HAP-1 (cell line): ENCODE measurements around the gene RIN3.

Experiments
- DNase-seq, 2 experiments: peaks; one replicate each; pipeline ENCODE4 v3.0.0-alpha.2; 2016 to 2020; ENCODE audit warnings: low spot score in 2 of 2
- H3K27me3 ChIP-seq: fragments of 250-450 bp; sonication (Bioruptor Pico); 2 replicates; pipeline ENCODE4 v1.5.1; 2020; ENCODE audit warnings: low read depth, mild to moderate bottlenecking, moderate library complexity
- H3K36me3 ChIP-seq: fragments of 250-450 bp; sonication (Bioruptor Pico); replicated peaks from 2 replicates; pipeline ENCODE4 v1.5.1; 2020; ENCODE audit warnings: mild to moderate bottlenecking
- H3K4me1 ChIP-seq: fragments of 250-450 bp; sonication (Bioruptor Pico); 2 replicates; pipeline ENCODE4 v1.5.1; 2020; ENCODE audit warnings: mild to moderate bottlenecking
- H3K4me3 ChIP-seq: fragments of 250-450 bp; sonication (Bioruptor Pico); 2 replicates; pipeline ENCODE4 v1.5.1; 2020; ENCODE audit warnings: mild to moderate bottlenecking, moderate library complexity
- H3K9me3 ChIP-seq: fragments of 250-450 bp; sonication (Bioruptor Pico); 2 replicates; pipeline ENCODE4 v1.5.1; 2020; ENCODE audit warnings: mild to moderate bottlenecking, moderate library complexity
- in situ Hi-C: fragments of 300-500 bp; cut with MboI; formaldehyde crosslinking; loops from 3 replicates; pipeline ENCODE4 v1.14.3; 2020; ENCODE audit warnings: low sequenced_read_pairs, inconsistent platforms, mixed read lengths

Gene RIN3

DNA sequence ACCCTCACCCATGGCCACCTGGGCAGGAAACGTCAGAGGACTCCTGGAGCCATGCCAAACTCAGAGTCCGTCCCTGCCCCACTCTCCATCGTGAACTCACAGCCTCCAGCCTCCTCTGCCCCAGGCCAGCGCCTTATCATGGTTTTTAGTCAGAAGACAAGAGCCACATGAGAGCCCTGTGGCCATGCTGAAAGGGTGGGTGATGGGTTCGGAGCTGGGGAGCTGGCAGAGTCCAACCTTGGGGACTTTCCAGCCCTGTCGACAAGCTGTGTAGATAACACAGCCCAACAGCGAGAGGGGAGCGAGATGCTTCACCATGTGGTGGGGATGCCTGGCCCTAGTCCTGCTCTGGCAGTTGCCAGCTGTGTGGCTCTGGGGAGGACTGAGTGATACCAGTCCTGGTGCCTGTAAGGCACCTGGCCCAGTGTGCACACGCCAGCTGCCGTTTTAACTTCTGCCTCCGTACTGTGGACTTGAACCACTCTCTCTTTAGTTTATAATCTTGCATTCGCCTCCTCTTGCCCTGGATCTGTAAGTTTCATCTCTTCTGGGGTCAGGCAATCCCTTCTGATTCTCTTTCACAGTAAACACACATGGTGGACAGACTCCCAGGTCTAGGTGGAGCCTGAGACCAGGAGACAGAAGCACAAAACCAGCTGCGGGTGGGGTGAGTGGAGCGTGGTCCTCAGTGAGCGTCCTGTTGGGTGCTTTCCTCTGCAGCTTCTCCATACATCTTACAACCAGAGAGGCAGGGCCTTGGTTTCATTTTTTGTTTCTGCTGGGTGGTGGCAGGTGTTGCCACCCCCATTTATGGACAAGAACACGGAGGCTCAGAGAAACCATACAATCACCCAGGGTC, 55.3 kb downstream of the RIN3 start:
- no peaks in the 10 kb centered on the region for H3K27me3 ChIP-seq
- DNase-seq: no peak
- no peaks in the 10 kb centered on the region for H3K36me3 ChIP-seq
- no peaks in the 10 kb centered on the region for H3K9me3 ChIP-seq
- H3K4me1 ChIP-seq: no peaks in the 10 kb centered on the region
- in situ Hi-C loops: no loop called here
- H3K4me3 ChIP-seq: no peak overlapping the region

DNA sequence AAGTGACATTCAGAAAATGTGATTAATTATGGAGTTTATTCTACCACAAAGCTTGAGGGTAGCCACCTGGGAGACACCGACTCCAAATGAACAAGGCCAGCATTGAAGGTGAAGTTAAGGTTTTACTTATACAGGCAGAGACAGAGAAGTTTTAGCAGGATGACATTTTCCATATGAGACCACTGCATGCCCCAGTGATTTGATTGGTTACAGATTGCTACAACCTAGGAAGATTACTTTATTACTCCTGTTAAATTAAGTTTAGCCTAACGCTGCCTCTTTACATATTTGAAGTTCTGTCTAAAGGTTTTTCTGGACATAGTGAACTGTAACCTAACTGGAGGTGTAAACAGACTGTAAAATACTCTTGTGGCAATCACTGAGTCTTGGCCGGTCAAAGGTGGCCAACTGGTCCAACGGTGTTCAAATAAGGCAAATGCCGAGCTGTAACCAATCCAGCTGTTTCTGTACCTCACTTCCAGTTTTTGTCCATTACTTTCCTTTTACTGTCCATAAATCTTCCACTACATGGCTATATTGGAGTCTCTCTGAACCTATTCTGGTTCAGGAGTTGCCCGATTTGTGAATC, 57.2 kb downstream of the RIN3 start:
- Histone ChIP-seq H3K36me3 (no peaks in the 10 kb centered on the region), H3K4me1 (no peaks in the 10 kb centered on the region), H3K27me3 (no peaks in the 10 kb centered on the region), H3K9me3 (no peaks in the 10 kb centered on the region), H3K4me3 (no peak overlapping the region)
- DNase-seq: no peak
- in situ Hi-C loops: no loop called here

DNA sequence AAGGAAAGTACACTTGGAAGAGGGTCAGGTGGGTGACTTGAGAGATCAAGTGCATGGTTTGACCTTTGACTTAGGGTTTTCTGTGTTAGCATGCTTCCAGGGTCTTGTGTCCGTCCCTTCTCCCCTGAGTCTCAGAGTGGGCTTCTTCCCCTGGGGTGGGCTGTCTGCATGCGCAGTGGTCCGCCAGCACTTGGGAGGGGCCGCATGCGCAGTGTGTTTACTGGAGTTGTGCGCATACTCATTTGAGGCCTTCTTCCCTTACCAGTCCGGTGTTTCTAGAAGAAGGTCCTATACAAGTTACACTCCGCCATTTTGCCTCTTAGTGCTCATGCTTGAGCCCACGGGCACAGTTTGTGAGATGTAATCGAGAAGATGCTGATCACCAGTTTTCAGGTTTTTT, 58.5 kb downstream of the RIN3 start:
- H3K27me3 ChIP-seq: no peaks in the 10 kb centered on the region
- in situ Hi-C loops: no loop called here
- H3K4me1 ChIP-seq: no peaks in the 10 kb centered on the region
- no peaks in the 10 kb centered on the region for H3K9me3 ChIP-seq
- DNase-seq: no peak
- no peak overlapping the region for H3K4me3 ChIP-seq
- no peaks in the 10 kb centered on the region for H3K36me3 ChIP-seq

DNA sequence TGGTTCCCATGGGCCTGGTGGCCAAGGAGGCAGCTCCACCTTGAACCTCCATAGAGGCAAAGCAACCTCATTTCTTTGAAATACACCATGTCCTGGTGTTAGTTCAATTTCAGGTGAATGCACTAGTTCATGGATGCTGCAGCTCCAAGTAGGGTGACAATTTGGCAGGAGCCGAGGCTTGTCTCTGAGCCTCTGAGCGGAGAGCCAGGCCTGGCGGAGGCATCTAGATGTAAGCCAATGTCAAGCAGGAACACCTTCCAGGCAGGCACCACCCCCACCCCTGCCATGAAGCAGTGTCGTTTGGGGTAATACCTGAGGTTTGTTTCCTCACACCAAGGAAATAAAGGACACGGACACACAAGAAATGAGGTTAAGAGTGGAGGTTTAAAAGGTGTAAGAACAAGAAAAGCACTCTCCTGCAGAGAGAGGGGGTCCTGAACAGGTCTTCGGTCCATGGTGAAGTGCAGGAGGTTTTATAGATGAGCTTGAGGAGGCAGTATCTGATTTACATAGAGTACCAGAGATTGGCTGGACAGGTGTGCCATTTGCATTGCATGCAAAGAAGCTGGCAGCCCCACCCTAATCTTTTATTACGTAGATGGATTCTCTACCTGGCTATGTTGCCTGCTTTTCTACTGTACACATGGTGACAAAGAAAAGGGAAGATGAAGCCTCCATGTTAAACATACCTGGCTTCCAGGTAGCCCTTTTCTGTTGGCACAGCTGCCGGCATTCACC, 60.3 kb downstream of the RIN3 start:
- Histone ChIP-seq H3K36me3 (no peaks in the 10 kb centered on the region), H3K4me1 (no peaks in the 10 kb centered on the region), H3K27me3 (no peaks in the 10 kb centered on the region), H3K4me3 (no peak overlapping the region), H3K9me3 (no peaks in the 10 kb centered on the region)
- DNase-seq: no peak
- in situ Hi-C loops: no loop called here

DNA sequence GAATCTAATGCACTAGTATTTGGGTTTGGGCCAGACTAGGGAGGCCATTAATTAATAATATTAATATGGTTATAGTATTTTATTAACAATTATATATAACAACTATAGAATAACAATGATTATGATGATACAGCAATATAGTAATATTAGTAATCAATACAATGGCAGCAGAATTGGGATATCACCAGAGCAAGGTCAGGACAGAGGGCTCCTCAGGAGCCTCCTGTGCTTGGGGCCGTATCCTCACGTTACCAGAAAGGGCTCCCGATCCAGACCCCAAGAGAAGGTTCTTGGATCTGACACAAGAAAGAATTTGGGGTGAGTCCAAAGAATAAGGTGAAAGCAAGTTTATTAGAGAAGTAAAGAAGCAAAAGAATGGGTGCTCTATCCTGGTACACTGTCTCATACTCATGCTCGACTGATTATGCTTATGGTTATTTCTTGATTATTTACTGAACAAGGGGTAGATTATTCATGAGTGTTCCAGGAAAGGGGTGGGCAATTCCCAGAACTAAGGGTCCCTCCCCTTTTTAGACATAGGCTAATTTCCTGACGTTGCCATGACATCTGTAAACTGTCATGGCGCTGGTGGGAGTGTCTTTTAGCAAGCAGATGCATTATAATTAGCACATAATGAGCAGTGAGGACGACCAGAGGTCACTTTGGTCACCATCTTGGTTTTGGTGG, 61.6 kb downstream of the RIN3 start:
- Histone ChIP-seq H3K4me1 (no peaks in the 10 kb centered on the region), H3K9me3 (no peaks in the 10 kb centered on the region), H3K36me3 (no peaks in the 10 kb centered on the region), H3K27me3 (no peaks in the 10 kb centered on the region), H3K4me3 (no peak overlapping the region)
- in situ Hi-C loops: no loop called here
- no peak for DNase-seq

DNA sequence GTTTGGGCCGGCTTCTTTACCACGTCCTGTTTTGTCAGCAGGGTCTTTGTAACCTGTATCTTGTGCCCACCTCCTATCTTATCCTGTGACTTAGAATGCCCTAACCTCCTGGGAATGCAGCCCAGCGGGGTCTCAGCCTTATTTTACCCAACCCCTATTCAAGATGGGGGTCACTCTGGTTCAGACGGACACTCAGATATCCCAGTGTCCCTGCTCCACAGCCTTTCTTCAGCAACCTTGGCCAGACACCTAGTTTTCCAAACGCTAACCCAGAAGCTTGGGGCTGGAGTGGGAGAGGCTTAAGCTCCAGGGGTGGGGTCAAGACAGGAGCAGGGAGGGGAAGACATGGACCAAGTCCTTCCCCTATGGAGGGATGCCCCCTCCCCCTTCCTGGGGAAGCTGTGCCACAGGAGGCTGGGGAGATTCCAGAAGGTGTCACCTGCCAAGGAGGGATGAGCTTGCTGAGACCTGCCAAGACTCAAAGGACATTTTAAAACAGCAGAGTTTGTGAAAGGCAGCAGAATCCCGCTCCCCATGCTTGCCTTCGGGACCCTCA, 62.2 kb downstream of the RIN3 start:
- Histone ChIP-seq H3K4me3 (no peak overlapping the region), H3K36me3 (no peaks in the 10 kb centered on the region), H3K27me3 (no peaks in the 10 kb centered on the region), H3K4me1 (no peaks in the 10 kb centered on the region), H3K9me3 (no peaks in the 10 kb centered on the region)
- DNase-seq: no peak
- in situ Hi-C loops: no loop called here

DNA sequence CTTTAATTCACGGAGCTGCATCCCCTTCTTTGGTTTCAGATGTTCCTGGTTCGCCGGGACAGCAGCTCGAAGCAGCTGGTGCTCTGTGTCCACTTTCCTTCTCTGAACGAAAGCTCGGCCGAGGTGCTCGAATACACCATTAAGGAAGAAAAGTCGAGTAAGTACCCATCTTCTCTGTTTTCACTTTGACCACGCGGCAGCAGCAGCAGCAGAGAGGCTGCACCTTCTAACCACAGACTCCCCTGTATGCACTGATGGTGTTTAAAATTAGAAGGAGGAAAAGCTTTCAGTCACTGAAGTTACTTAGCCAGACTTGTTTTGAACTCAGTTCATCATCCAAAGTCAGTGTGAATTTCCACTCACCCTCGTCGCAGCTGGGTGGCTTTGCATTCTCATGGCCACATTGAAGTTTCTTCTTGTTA, 63.8 kb downstream of the RIN3 start:
- no peak for DNase-seq
- Histone ChIP-seq H3K27me3 (no peaks in the 10 kb centered on the region), H3K4me3 (no peak overlapping the region), H3K36me3 (no peaks in the 10 kb centered on the region), H3K4me1 (no peaks in the 10 kb centered on the region), H3K9me3 (no peaks in the 10 kb centered on the region)
- in situ Hi-C loops: no loop called here

DNA sequence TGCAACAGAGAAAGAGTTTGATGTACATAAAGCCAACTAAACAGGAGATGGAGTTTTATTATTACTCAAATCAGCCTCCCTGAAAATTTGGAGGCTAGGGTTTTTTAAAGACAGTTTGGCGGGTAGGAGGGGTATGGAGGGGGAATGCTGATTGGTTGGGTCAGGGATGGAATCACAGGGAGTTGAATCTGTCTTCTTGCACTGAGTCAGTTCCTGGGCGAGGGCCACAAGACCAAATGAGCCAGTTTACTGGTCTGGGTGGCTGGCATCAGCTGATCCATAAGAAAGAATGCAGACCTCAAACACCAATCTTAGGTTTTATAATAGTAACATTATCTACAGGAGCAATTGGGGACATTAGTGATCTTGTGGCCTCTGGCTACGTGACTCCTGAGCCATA, 64.9 kb downstream of the RIN3 start:
- Histone ChIP-seq H3K4me1 (no peaks in the 10 kb centered on the region), H3K27me3 (no peaks in the 10 kb centered on the region), H3K9me3 (no peaks in the 10 kb centered on the region), H3K36me3 (no peaks in the 10 kb centered on the region), H3K4me3 (no peak overlapping the region)
- in situ Hi-C loops: no loop called here
- no peak for DNase-seq

DNA sequence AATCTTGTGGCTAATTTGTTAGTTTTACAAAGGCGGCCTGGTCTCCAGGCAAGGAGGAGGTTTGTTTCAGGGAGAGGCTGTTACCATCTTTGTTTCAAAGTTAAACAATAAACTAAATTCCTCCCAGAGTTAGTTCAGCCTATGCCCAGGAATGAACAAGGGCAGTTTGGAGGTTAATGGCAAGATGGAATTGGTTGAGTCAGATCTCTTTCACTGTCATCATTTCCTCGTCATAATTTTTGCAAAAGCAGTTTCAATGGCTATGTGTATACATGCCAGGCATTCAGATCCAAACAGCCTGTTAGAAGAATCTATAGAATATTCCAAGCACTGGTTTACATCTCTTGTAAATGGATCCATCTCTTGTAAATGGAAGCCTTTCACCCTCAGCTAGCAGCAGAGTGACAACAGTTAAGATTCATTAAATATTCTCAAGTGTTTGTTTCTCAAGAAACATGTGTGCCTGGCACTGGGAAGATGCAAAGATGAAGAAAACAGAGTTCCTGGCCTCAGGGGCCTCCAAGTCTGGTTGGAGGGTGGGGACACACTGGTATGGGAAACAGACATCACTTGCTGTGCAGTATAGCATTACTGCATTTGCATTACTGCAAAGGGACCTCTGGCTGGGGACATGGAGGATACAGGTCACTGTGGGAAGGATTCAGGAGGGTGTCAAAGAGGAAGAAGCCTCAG, 65.8 kb downstream of the RIN3 start:
- no peaks in the 10 kb centered on the region for H3K36me3 ChIP-seq
- H3K4me3 ChIP-seq: no peak overlapping the region
- DNase-seq: no peak
- H3K27me3 ChIP-seq: no peaks in the 10 kb centered on the region
- H3K4me1 ChIP-seq: no peaks in the 10 kb centered on the region
- no peaks in the 10 kb centered on the region for H3K9me3 ChIP-seq
- in situ Hi-C loops: no loop called here

DNA sequence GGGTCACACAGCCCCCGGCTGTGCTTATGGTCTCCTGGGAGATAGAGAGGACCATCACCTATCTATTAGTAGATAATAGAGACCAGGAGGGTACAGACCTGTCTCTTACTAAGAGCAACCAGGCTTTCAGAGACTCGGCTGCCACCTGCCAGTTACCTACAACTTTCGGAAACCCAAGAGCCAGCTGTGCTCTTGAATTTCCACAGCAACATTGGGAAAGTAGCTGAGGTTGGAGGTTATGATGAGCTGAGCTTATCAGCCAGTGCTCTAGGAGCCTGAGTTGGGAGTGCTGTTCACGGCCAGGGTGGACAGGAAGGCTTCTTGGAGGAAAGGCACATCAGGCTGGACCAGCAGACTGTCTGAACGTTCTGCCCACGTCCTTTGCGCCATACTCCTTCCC, 67.6 kb downstream of the RIN3 start:
- in situ Hi-C loops: no loop called here
- no peaks in the 10 kb centered on the region for H3K9me3 ChIP-seq
- H3K4me1 ChIP-seq: no peaks in the 10 kb centered on the region
- no peaks in the 10 kb centered on the region for H3K27me3 ChIP-seq
- no peak overlapping the region for H3K4me3 ChIP-seq
- DNase-seq: no peak
- H3K36me3 ChIP-seq: no peaks in the 10 kb centered on the region

DNA sequence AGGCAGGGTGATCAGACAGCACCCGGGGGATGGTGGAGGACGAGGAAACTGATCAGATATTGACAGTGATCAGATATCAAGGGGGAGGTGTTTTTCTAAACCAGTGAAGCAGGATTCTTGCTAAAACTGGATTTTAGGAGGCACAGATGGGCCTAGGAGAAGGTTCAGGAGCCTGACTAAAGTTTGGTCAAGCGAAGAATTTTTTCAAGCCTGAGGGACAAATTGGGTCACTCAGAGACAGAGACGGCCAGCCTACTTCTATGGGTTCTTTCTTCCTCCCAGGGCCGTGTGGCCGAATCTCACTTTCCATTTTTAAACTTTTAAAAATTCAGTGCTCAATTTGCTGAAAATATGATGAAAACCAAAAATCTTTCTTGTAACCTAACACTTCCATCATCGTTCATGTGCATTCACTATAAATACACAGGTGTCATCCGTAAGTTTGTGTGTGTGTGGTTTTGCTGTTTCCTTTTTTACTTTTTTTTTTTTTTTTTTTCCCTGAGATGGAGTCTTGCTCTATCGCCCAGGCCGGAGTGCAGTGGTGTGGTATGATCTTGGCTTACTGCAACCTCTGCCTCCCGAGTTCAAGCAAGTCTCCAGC, 68.5 kb downstream of the RIN3 start:
- Histone ChIP-seq H3K27me3 (no peaks in the 10 kb centered on the region), H3K4me3 (no peak overlapping the region), H3K9me3 (no peaks in the 10 kb centered on the region), H3K4me1 (no peaks in the 10 kb centered on the region), H3K36me3 (no peaks in the 10 kb centered on the region)
- in situ Hi-C loops: no loop called here
- no peak for DNase-seq

DNA sequence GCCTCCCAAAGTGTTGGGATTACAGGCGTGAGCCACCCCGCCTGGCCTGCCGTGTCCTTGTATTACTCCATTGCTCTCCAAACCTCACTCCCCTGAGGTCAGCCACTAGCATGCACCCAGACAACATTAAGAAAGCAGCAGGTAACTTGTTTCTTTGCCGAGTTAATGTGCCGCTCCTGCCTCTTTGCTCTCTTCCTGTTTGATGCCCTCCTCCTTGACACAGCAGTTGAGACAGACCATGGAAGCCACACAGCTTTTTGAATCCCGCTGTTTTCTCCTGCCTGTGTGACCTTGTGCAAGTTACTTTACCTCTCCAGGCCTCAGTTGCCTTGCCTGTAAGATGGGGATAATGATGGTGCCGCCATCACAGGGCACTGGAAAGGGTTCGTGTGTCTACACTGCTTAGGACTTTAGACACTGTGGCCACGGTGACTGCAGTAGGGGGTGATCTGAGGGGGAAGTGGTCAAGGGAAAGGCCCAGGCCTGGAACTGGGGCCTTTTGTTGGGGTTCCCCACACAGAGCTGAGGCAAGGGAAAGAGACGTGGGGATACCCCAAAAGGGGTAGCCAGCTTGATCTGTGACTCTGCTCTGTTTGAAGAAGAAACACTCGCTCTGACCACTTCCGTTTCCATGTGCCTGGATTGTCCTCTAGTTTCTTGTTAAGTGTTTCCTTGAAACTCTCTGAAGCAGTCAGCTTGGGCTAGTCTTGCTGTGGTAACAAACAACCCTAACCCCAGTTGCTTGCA, 69.3 kb downstream of the RIN3 start:
- no peaks in the 10 kb centered on the region for H3K4me1 ChIP-seq
- DNase-seq: no peak
- in situ Hi-C loops: no loop called here

More for the DNA sequence above, 69.3 kb downstream of the RIN3 start:
- Histone ChIP-seq H3K4me3 (no peak overlapping the region), H3K27me3 (no peaks in the 10 kb centered on the region), H3K36me3 (no peaks in the 10 kb centered on the region), H3K9me3 (no peaks in the 10 kb centered on the region)
